HepG2 (cell line): Measurements from ENCODE around the gene PKP3. TPM values are rescaled to one million over a fixed set of nuclear protein-coding genes. Genes with fewer than 3 reads are reported as not detected.
"Not testable (repeated sequence)": the region's sequence is repeated elsewhere in the genome, so short reads cannot be mapped to it uniquely, and the experiment has no call there.

Source experiments
- ATAC-seq: fragments of 200-7000 bp; cut with Tn5 transposase; 3 replicates; pipeline ENCODE4 v1.9.1; 2020; ENCODE audit warnings: mild to moderate bottlenecking, moderate library complexity
- BruUV-seq: library from RNA; stranded (reverse); fragments of 400-500 nt; replicated peaks from 2 replicates; lab custom pipeline; 2021; lab: Mats Ljungman, UMichigan
- CTCF ChIA-PET: fragments of 300-600 bp; formaldehyde crosslinking; extraction: SDS; loops from one replicate; lab custom pipeline; 2021; ENCODE audit warnings: low total read pairs, inconsistent platforms, low intra/inter-chr PET ratio; lab: Yijun Ruan, JAX
- POLR2A ChIA-PET: fragments of 350-600 bp; sonication (Branson Sonifier 250); formaldehyde crosslinking; loops from one replicate; lab custom pipeline; 2020; ENCODE audit warnings: antibody characterized with exemption, inconsistent platforms; lab: Yijun Ruan, JAX
- DNase-seq: peaks from one replicate; pipeline ENCODE4 v3.0.0-alpha.2; 2015; ENCODE audit warnings: low spot score
- FAIRE-seq: peaks from 3 replicates; lab custom pipeline; 2011; peaks lifted over from hg19 to GRCh38; lab: Jason Lieb, UNC
- H2AFZ ChIP-seq: one replicate; pipeline ENCODE4 v1.6.1; 2011; ENCODE audit warnings: low read length, inconsistent platforms
- H3K27ac ChIP-seq: fragments of 300-600 bp; 3 replicates; pipeline ENCODE4 v1.8.0; 2011; ENCODE audit warnings: mixed run types, mild to moderate bottlenecking, mixed read lengths, low read length, inconsistent platforms; ENCODE audit not compliant: insufficient read depth; ENCODE audit errors: extremely low read length
- H3K27me3 ChIP-seq, 2 experiments: fragments of 200-600 bp in 1 of 2; 2 replicates in 1 of 2; 3 replicates in 1 of 2; pipeline versions ENCODE4 v1.6.0 to v1.8.0; 2011; ENCODE audit warnings: low read length in 2 of 2, mild to moderate bottlenecking in 2 of 2, moderate library complexity in 2 of 2, inconsistent platforms in 1 of 2; ENCODE audit not compliant: insufficient read depth in 2 of 2, control insufficient read depth in 1 of 2
- H3K36me3 ChIP-seq, 2 experiments: fragments of 200-600 bp in 1 of 2; replicated peaks in 1 of 2; 2 replicates in 1 of 2; 3 replicates in 1 of 2; pipeline versions ENCODE4 v1.5.1 to v1.8.0; 2011; ENCODE audit warnings: low read length in 2 of 2, inconsistent platforms in 1 of 2; ENCODE audit not compliant: insufficient read depth in 2 of 2, control insufficient read depth in 1 of 2
- H3K4me1 ChIP-seq: 2 replicates; pipeline ENCODE4 v1.5.1; 2012; ENCODE audit warnings: low read length, inconsistent platforms; ENCODE audit not compliant: insufficient read depth
- H3K4me2 ChIP-seq: 2 replicates; pipeline ENCODE4 v1.6.0; 2011; ENCODE audit warnings: low read depth, low read length, inconsistent platforms
- H3K4me3 ChIP-seq, 3 experiments: fragments of 200-600 bp in 1 of 3; sonication (generic), shearing (Covaris generic) in 1 of 3; replicated peaks in 1 of 3; 2 replicates each; pipeline ENCODE4 v1.5.1; 2011 to 2016; ENCODE audit warnings: low read length in 3 of 3, inconsistent platforms in 2 of 3, low read depth in 2 of 3, mild to moderate bottlenecking in 2 of 3, control low read depth in 1 of 3, mixed read lengths in 1 of 3; ENCODE audit not compliant: insufficient read depth in 1 of 3
- H3K79me2 ChIP-seq: one replicate; pipeline ENCODE4 v1.6.1; 2011; ENCODE audit warnings: low read length, inconsistent platforms; ENCODE audit not compliant: insufficient read depth
- H3K9ac ChIP-seq: 2 replicates; pipeline ENCODE4 v1.6.0; 2011; ENCODE audit warnings: mild to moderate bottlenecking, low read depth, low read length, inconsistent platforms; ENCODE audit not compliant: insufficient read depth
- H3K9me3 ChIP-seq: 2 replicates; pipeline ENCODE4 v1.5.1; 2012; ENCODE audit warnings: mild to moderate bottlenecking, low read length
- H4K20me1 ChIP-seq: 2 replicates; pipeline ENCODE4 v1.6.0; 2011; ENCODE audit warnings: inconsistent platforms, mild to moderate bottlenecking, low read length, moderate library complexity; ENCODE audit not compliant: insufficient read depth
- CHD2 ChIP-seq: IDR thresholded peaks from 2 replicates; pipeline ENCODE4 v1.6.1; 2011; ENCODE audit warnings: low read depth, low read length, improper control_type of control experiment
- ESRRA ChIP-seq: sonication (generic); formaldehyde crosslinking; IDR thresholded peaks from 2 replicates; pipeline ENCODE4 v1.5.1; 2020; ENCODE audit warnings: mild to moderate bottlenecking, low read depth, missing genetic modification reagents
- ZFP1 ChIP-seq: IDR thresholded peaks from 2 replicates; pipeline ENCODE4 v1.6.1; 2016
- WGBS: methylation state at CpG from one replicate; pipeline ENCODE4 v1.1.6; 2017; ENCODE audit warnings: low lambda C conversion rate; 5-methylcytosine and 5-hydroxymethylcytosine counted together
- in situ Hi-C: cut with HindIII; loops from 2 replicates; pipeline ENCODE4 v1.10.0; 2017; ENCODE audit warnings: low pct_unique_long_range_greater_than_20kb; ENCODE audit not compliant: extremely low pct_ligation_motif_present
- intact Hi-C: fragments of 100-400 bp; cut with micrococcal nuclease; formaldehyde crosslinking; loops from one replicate; pipeline ENCODE4 v1.10.0; 2022; ENCODE audit not compliant: unreplicated experiment
- polyA plus RNA-seq, 8 experiments: library from polyadenylated mRNA; depleted of rRNA in 3 of 8; stranded (reverse) in 7 of 8; unstranded in 1 of 8; fragments of >200 nt; fragmentation: Illumina TruSeq in 4 of 8; extraction: Trizol in 4 of 8; gene quantifications; 2 replicates each; pipeline versions ENCODE4 v1.2.1 to v1.2.3, GENCODE V29; 2011 to 2016; ENCODE audit warnings: low read depth in 4 of 8, missing spikeins in 1 of 8, mixed read lengths in 1 of 8; ENCODE audit not compliant: insufficient read depth in 1 of 8
- total RNA-seq, 5 experiments: library from RNA; depleted of rRNA; stranded (reverse); fragments of >200 nt; fragmentation: Illumina TruSeq; extraction: Trizol; gene quantifications; 2 replicates each; pipeline ENCODE4 v1.2.3, GENCODE V29; 2016; ENCODE audit warnings: low read depth in 1 of 5

The PKP3 gene
- total and polyA plus RNA-seq, 2 of the 13 experiments (the other 11 are each of a cell fraction or from before 2014, with no cell fraction given), result 18.0 to 28.7 TPM

- CTCF ChIA-PET, H3K27ac ChIP-seq, H3K9ac ChIP-seq, FAIRE-seq, H3K4me3 ChIP-seq, H3K36me3 ChIP-seq, BruUV-seq, in situ Hi-C loops, H3K9me3 ChIP-seq, ATAC-seq, H3K79me2 ChIP-seq, H4K20me1 ChIP-seq, DNase-seq, intact Hi-C loops, H2AFZ ChIP-seq, H3K4me2 ChIP-seq: not testable (repeated sequence)
- 73% methylated on average over 7 of the region's 11 CpGs for WGBS
- POLR2A ChIA-PET, result interaction anchor here (1.3 to 3.8 kb wide), 2 partner anchors 14 to 37 kb away, joined by 4 to 31 read pairs; no protein-coding TSS in a partner anchor
- Histone ChIP-seq H3K4me1 (peaks cover 70% of the 10 kb centered on the region), H3K27me3 (peaks cover 2 to 10% of the 10 kb centered on the region in 2 experiments; a peak in 1 of 5 replicates)
These were observed 17.5 kb downstream of the PKP3 start for GRCh38 chr11:411520-411919.

GRCh38 chr11:412641-413119 lies 18.7 kb downstream of the PKP3 start:
- no peak for FAIRE-seq
- no TSS peak for BruUV-seq

More at GRCh38 chr11:412641-413119, 18.7 kb downstream of the PKP3 start:
- Histone ChIP-seq H3K27me3 (peaks cover 2 to 10% of the 10 kb centered on the region in 2 experiments; a peak in 1 of 5 replicates), H3K4me2 (no peak overlapping the region), H3K79me2 (no peaks in the 10 kb centered on the region), H3K9me3 (no peaks in the 10 kb centered on the region), H3K36me3 (no peaks in the 10 kb centered on the region), H3K4me3 (no peak overlapping the region), H2AFZ (no peak overlapping the region), H3K9ac (no peak overlapping the region), H3K27ac (no peak overlapping the region), H4K20me1 (no peaks in the 10 kb centered on the region), H3K4me1 (peaks cover 68% of the 10 kb centered on the region)
- intact Hi-C loops, result no loop called here
- ATAC-seq (no peak), DNase-seq (no peak)
- ChIA-PET POLR2A (interaction anchor here (1.1 kb wide), 1 partner anchor 36 kb away, joined by 4 read pairs; no protein-coding TSS in a partner anchor), CTCF (no interaction called here)
- in situ Hi-C loops, result no loop called here
- TF ChIP-seq ZFP1 (CRISPR knock-in tag) (no peak), CHD2 (no peak), ESRRA (CRISPR knock-in tag) (no peak)
- WGBS, result 38% methylated on average over 3 of the region's 15 CpGs
